GM15510 (cell line): Measurements from ENCODE around the gene CADPS.

Experiments
- POLR2A ChIP-seq: IDR thresholded peaks from 3 replicates; pipeline ENCODE4 v1.6.1; 2011; ENCODE audit warnings: borderline replicate concordance; ENCODE audit not compliant: insufficient read length; ENCODE audit errors: extremely low read depth

CADPS gene

DNA sequence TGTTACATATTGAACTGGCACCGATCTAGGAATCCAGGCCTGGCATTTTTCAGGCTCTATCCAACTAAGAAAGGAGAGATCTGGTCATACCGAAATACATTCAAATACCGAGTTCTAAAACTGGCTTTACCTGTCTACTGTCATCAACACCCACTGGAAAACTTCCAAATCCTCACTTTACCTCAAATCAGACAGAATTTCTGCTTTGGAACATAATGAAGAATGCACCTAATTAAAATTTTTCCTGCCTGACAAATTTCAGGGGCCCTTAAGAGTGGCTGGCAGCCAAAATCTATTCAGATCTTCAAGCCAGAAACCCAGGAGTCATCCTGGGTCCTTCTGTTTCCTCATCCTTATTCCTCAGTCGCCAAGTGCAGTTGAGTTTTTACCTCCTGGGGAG is 303.3 kb downstream of the CADPS start:
- no peak for TF ChIP-seq POLR2A

GRCh38 chr3:62570888-62571287 is 304.3 kb downstream of the CADPS start:
- TF ChIP-seq POLR2A: no peak

DNA sequence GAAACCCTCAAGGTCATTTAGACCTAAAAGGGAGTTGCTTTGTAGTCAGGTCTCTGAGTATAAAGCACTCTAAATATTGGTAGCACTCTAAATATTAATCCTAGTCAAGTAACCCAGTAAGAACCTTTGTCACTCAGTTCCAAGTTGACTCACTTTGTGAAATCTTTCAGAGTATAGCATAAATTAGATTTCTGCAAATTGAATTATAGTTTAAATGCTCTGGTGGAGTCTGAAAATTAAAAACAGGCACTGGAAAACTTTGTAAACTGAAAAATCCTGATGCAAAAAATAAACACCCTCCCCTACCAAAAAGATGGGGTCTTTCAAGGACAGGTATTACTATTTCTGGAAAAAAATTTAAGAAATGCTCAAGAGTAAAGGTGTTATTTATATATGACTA is 305.6 kb downstream of the CADPS start:
- TF ChIP-seq POLR2A: no peak

DNA sequence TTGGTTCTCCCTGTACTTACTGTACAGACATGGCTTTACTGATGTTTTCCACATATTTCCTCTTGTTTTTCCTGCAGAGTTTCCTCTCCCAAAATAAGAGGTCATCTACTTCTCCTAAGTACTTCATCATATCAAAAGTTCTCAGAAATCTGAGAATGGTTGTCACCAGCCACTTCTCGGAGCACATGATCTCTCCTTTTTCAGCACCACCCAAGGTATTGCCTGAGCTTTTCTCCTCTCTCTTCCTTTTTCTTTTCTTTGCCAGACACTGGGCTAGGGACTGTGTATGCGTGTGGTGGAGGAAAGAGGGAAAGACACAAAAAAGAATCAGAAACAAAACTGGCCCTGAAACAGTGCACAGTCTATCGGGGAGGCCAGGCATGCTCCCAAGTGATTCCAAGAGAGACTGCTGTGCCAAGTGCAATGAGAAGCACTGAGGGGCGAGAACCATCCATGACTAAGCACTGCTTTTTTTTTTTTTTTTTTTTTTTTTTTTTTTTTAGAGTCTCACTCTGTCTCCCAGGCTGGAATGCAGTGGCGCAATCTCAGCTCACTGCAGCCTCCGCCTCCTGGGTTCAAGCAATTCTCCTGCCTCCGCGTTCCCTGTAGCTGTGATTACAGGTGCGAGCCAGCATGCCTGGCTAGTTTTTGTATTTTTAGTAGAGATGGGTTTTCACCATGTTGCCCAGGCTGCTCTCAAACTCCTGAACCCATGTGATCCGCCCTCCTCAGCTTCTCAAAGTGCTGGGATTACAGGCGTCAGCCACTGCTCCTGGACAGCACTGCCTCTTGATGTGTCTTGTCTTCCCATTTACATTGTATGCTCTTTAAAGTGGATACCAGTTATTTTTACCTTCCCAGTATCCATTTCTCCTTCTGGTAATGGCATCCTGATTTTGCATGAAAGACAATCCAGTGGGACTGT is 307.9 kb downstream of the CADPS start:
- TF ChIP-seq POLR2A: no peak

DNA sequence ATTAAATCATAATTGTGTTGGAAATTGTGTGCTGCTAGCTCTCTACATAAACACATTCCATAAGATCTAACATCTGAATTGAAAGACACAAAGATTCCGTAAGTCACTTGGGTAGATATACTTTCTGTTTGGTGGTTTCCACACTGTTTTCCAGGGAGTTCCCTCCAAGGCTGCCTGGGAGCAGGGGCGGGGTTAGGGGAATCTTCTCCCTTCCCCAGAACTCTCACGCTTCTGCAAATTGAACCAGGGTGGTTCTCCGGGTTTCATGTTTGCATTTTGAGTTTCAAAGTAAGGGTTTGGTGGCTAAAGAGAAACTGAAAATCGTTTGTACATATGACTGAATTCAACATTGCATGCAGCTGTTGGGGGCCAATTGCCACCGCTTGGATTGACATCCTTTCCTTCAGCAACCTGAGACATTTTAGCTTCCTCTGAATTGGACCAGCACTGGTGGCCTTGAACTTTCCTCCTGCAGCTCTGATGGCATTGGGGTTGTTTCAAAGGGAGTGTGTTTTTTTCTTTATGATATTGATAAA is 309.1 kb downstream of the CADPS start:
- TF ChIP-seq POLR2A: no peak

DNA sequence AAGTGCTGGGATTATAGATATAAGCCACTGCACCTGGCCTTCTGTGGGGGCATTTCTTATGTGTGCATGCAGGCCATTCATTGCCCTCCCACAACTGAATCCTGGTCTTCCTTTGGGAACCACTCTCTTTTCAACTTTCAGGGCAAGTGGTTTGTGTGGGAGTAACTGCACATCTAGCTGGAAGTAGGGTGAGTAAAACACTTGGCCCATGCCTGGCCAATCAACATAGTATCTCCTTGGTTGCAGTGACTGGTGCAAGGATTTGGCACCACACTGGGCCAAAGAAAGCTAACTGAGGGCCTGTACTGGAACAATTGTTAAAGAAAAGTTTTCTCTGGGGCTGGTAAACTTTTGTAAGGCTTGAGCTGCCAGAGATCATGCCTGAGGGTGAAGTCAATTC is 312.6 kb downstream of the CADPS start:
- no peak for TF ChIP-seq POLR2A

- TF ChIP-seq POLR2A: no peak
Observed at GRCh38 chr3:62562017-62562416, 313.2 kb downstream of the CADPS start.

DNA sequence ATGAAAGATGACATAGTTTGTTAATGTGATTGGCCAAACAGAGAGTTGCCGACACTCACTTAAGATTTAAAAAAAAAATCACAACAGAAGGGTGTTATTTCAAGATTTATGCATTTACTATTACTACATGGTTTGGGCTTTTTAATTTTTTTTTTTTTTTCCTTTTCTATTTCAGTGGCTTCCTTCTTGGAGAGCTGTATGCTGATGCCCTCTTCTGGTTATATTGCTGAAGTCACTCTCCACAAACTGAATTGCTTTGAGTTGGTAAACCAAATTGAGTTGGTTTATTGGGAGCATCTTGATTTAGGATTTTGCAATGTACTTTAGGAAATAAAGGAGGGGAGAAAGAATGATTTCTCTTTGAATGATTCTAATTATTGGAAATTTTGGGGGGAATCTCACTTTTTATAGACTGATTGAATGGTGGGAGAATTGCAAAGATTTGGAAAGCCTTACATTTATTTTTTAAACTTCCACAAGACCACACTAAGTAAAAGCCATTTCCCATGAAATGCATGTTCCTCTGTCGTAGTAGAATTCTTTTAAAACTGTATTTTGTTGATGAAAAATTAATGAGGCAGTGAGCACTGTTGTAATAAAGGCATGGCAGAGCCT is 315.3 kb downstream of the CADPS start:
- TF ChIP-seq POLR2A: no peak

- TF ChIP-seq POLR2A: no peak
Observed at GRCh38 chr3:62558549-62559112, 316.6 kb downstream of the CADPS start.

DNA sequence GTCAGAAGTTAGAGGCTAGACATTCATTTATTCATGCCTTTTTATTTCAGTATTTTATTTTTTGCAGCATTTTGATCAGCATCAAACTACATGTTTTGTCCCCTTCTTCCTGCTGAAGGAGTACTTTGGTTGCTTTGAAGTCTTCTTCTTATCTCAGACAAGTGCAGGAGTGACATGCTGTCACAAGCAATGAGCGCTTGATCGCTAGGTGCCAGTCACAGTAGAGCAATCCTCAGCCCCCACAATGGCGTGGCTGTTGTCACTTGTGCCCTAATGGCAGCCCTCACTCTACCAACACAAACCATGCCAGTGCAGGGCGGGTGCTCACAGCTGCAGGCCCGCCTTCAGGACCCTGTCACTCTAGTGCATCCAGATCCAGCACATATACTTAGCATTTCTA is 317.2 kb downstream of the CADPS start:
- no peak for TF ChIP-seq POLR2A

DNA sequence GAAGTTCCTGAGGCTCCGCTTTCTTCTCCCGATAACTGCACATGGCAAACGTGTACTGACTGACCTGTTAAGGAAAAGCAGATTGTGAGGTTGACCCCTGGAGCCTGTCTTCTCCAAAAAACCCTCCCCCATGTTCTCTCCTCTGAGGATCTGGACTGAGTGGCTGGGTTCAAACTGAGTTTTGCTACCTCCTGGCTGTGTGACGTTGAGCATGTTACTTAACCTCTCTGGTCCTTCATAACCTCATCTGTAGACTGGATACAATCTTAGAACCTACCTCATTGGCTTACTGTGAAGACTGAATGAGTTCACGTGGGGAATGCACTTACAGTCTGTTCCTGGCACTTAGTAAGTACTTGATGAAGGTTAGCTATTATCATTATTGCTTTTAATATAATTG is 317.8 kb downstream of the CADPS start:
- TF ChIP-seq POLR2A: no peak

GRCh38 chr3:62556121-62556815 is 318.9 kb downstream of the CADPS start:
- no peak for TF ChIP-seq POLR2A

DNA sequence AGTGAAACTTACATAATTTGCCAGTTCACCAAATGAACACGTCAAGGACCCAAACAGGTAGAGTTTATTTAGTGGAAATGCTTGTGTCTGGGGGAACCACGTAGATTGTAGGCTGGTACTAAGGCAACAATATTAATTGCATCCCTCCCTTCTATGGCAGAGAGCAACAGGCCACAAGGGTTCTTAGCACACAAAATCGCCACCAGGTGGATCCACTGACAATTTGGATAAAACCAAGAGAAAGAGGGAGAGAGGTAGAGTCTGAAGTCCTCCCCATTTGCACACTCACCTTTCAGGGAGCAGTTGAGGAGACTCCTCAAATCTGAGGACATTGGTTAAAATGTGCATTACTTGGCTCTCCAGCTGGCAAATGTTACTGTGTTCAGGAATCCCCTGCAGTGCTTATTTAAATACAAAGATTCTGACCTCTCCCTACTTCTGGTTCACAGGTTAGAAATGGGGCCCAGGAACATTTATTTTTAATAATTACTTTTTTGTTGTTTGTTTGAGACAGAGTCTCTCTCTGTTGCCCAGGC is 320.9 kb downstream of the CADPS start:
- TF ChIP-seq POLR2A: no peak

- no peak for TF ChIP-seq POLR2A
Observed at GRCh38 chr3:62553811-62554210, 321.4 kb downstream of the CADPS start.

DNA sequence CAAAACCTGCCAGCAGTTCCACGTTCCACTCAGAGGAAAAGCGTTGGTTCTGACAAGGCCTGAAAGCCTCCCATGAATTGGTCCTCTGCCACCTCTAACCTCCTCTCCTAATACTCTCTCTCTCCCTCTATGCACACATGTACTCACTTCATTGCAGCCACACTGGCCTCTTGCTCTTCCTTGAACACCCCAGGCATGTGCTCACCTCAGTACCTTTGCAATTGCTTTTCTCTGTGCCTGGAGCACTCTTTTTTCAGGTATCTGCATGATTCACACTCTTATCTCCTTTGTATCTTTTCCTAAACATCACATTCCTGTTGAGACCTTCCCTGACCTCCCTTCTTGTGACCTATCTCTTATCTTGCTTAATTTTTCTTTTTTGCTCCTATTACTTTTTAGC is 323.7 kb downstream of the CADPS start:
- TF ChIP-seq POLR2A: no peak
